Measurements from ENCODE around the gene SPEG. TPM values are rescaled to one million over a fixed set of nuclear protein-coding genes. Genes with fewer than 3 reads are reported as not detected.

SPEG gene
- total and polyA plus RNA-seq, 2 of the 13 experiments (the other 11 are each of a cell fraction or from before 2014, with no cell fraction given): 0.18 to 0.24 TPM

DNA sequence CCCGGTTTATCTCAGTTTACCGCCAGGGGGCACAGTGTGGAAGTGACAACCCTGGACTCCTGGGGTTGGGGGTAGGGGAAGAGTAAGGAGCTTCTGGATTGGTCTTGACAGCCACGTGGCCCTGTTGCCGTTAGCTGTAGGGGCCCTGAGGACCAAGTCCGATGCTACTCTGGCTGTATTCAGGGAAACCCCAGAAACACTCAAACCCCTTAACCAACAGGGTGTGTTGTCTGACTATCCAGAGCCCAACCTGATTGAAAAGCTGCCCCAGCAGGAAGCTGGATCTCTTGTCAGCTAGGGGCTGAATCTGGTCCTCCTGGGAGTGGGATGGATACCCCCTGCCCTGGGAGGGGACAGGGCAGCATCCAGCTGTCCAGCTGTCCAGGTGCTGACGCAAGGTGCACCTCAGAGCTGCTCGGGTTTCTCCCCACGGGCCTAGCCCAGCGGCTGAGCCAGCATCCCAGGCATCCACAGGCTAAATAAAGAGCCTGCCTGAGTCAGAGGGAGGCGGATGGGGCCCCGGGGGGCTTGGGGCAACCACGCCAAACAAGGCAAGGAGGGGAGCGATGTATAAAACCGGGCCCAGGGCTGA is 61.0 kb downstream of the SPEG start (continued):
- TF ChIP-seq RBFOX2 (IDR thresholded peaks at IDR 0.05; ENCODE audit: low read depth, low read length): no peak
- TF ChIP-seq, protein P1, sequence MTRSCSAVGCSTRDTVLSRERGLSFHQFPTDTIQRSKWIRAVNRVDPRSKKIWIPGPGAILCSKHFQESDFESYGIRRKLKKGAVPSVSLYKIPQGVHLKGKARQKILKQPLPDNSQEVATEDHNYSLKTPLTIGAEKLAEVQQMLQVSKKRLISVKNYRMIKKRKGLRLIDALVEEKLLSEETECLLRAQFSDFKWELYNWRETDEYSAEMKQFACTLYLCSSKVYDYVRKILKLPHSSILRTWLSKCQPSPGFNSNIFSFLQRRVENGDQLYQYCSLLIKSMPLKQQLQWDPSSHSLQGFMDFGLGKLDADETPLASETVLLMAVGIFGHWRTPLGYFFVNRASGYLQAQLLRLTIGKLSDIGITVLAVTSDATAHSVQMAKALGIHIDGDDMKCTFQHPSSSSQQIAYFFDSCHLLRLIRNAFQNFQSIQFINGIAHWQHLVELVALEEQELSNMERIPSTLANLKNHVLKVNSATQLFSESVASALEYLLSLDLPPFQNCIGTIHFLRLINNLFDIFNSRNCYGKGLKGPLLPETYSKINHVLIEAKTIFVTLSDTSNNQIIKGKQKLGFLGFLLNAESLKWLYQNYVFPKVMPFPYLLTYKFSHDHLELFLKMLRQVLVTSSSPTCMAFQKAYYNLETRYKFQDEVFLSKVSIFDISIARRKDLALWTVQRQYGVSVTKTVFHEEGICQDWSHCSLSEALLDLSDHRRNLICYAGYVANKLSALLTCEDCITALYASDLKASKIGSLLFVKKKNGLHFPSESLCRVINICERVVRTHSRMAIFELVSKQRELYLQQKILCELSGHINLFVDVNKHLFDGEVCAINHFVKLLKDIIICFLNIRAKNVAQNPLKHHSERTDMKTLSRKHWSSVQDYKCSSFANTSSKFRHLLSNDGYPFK (CRISPR knock-in tag; IDR thresholded peaks at IDR 0.05; ENCODE audit: borderline replicate concordance): no peak
- TF ChIP-seq, protein P2, sequence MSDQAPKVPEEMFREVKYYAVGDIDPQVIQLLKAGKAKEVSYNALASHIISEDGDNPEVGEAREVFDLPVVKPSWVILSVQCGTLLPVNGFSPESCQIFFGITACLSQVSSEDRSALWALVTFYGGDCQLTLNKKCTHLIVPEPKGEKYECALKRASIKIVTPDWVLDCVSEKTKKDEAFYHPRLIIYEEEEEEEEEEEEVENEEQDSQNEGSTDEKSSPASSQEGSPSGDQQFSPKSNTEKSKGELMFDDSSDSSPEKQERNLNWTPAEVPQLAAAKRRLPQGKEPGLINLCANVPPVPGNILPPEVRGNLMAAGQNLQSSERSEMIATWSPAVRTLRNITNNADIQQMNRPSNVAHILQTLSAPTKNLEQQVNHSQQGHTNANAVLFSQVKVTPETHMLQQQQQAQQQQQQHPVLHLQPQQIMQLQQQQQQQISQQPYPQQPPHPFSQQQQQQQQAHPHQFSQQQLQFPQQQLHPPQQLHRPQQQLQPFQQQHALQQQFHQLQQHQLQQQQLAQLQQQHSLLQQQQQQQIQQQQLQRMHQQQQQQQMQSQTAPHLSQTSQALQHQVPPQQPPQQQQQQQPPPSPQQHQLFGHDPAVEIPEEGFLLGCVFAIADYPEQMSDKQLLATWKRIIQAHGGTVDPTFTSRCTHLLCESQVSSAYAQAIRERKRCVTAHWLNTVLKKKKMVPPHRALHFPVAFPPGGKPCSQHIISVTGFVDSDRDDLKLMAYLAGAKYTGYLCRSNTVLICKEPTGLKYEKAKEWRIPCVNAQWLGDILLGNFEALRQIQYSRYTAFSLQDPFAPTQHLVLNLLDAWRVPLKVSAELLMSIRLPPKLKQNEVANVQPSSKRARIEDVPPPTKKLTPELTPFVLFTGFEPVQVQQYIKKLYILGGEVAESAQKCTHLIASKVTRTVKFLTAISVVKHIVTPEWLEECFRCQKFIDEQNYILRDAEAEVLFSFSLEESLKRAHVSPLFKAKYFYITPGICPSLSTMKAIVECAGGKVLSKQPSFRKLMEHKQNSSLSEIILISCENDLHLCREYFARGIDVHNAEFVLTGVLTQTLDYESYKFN (CRISPR knock-in tag; conservative IDR thresholded peaks at IDR 0.05): 0 out of 2 replicates have a peak, but pooled peaks have one; percentile 14
- TF ChIP-seq ZNF878 (CRISPR knock-in tag; IDR thresholded peaks at IDR 0.05): no peak
- TF ChIP-seq, protein P3, sequence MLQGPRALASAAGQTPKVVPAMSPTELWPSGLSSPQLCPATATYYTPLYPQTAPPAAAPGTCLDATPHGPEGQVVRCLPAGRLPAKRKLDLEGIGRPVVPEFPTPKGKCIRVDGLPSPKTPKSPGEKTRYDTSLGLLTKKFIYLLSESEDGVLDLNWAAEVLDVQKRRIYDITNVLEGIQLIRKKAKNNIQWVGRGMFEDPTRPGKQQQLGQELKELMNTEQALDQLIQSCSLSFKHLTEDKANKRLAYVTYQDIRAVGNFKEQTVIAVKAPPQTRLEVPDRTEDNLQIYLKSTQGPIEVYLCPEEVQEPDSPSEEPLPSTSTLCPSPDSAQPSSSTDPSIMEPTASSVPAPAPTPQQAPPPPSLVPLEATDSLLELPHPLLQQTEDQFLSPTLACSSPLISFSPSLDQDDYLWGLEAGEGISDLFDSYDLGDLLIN (CRISPR knock-in tag; IDR thresholded peaks at IDR 0.05; ENCODE audit: borderline replicate concordance): no peak
- TF ChIP-seq ZNF501 (CRISPR knock-in tag; IDR thresholded peaks at IDR 0.05): 0 out of 2 replicates have a peak, but pooled peaks have one; percentile 33
- TF ChIP-seq JARID2 (CRISPR knock-in tag; IDR thresholded peaks at IDR 0.05; ENCODE audit: insufficient replicate concordance): no peak
- TF ChIP-seq, protein P4, sequence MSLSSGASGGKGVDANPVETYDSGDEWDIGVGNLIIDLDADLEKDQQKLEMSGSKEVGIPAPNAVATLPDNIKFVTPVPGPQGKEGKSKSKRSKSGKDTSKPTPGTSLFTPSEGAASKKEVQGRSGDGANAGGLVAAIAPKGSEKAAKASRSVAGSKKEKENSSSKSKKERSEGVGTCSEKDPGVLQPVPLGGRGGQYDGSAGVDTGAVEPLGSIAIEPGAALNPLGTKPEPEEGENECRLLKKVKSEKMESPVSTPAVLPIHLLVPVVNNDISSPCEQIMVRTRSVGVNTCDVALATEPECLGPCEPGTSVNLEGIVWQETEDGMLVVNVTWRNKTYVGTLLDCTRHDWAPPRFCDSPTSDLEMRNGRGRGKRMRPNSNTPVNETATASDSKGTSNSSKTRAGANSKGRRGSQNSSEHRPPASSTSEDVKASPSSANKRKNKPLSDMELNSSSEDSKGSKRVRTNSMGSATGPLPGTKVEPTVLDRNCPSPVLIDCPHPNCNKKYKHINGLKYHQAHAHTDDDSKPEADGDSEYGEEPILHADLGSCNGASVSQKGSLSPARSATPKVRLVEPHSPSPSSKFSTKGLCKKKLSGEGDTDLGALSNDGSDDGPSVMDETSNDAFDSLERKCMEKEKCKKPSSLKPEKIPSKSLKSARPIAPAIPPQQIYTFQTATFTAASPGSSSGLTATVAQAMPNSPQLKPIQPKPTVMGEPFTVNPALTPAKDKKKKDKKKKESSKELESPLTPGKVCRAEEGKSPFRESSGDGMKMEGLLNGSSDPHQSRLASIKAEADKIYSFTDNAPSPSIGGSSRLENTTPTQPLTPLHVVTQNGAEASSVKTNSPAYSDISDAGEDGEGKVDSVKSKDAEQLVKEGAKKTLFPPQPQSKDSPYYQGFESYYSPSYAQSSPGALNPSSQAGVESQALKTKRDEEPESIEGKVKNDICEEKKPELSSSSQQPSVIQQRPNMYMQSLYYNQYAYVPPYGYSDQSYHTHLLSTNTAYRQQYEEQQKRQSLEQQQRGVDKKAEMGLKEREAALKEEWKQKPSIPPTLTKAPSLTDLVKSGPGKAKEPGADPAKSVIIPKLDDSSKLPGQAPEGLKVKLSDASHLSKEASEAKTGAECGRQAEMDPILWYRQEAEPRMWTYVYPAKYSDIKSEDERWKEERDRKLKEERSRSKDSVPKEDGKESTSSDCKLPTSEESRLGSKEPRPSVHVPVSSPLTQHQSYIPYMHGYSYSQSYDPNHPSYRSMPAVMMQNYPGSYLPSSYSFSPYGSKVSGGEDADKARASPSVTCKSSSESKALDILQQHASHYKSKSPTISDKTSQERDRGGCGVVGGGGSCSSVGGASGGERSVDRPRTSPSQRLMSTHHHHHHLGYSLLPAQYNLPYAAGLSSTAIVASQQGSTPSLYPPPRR (CRISPR knock-in tag; IDR thresholded peaks at IDR 0.05; ENCODE audit: borderline replicate concordance): 0 out of 2 replicates have a peak, but pooled peaks have one; percentile 42
- no peak for TF ChIP-seq MEF2D (CRISPR knock-in tag; IDR thresholded peaks at IDR 0.05)
- TF ChIP-seq ZFP41 (CRISPR knock-in tag; IDR thresholded peaks at IDR 0.05; ENCODE audit: borderline replicate concordance): no peak
- TF ChIP-seq HOXA7 (CRISPR knock-in tag; IDR thresholded peaks at IDR 0.05): no peak
- TF ChIP-seq CENPT (CRISPR knock-in tag; IDR thresholded peaks at IDR 0.05; ENCODE audit: low read depth): no peak
- TF ChIP-seq ZNF430 (CRISPR knock-in tag; IDR thresholded peaks at IDR 0.05): no peak
- no peak for TF ChIP-seq ZIK1 (CRISPR knock-in tag; IDR thresholded peaks at IDR 0.05; ENCODE audit: borderline replicate concordance, low read depth)
- TF ChIP-seq ZNF33A (CRISPR knock-in tag; IDR thresholded peaks at IDR 0.05; ENCODE audit: borderline replicate concordance): no peak
- TF ChIP-seq ZNF614 (CRISPR knock-in tag; IDR thresholded peaks at IDR 0.05; ENCODE audit: borderline replicate concordance): peak; percentile 54; the same call in 1 of the 2 replicates
